Stimulated activated CD8-positive, alpha-beta memory T cell treated with anti-CD3 and anti-CD28 coated beads, Interleukin-7, amount 100 ng/mL, for 24 hours (primary cell): ENCODE results near the gene USP15.

Experiments
- DNase-seq: peaks from one replicate; pipeline ENCODE4 v3.0.0-alpha.2; 2020; ENCODE audit warnings: low read depth

USP15 gene

DNA sequence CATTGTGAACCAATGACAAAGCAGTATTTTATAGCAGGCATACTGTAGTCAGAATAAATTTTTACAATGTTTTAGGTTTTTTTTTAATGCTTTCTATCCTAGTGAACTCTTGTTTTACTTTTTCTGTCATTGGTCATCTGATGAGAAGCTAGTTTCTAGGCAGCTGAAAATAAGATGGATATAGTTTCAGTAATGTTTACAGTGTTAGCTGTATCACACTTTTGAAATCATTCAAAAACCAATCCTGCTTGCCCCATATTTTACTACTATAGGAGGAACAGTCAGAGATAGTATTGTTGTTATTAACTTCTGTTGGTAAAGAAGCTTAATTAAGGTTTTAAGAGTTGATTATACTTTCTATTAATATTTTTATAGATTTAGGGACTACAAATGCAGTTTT lies 24.5 kb downstream of the USP15 start:
- DNase-seq: no peak

DNA sequence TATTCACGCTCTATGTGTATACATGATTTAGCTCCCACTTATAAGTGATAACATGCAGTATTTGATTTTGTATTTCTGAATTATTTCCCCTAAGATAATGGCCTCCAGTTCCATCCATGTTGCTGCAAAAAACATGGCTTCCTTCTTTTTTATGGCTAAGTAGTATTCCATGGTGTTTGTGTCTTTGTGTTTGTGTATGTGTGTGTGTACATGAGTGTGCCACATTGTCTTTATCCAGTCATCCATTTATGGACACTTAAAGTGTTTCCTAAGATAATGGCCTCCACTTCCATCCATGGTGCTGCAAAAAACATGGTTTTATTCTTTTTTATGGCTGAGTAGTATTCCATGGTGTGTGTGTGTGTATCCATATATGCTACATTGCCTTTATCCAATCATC lies 25.1 kb downstream of the USP15 start:
- no peak for DNase-seq

DNA sequence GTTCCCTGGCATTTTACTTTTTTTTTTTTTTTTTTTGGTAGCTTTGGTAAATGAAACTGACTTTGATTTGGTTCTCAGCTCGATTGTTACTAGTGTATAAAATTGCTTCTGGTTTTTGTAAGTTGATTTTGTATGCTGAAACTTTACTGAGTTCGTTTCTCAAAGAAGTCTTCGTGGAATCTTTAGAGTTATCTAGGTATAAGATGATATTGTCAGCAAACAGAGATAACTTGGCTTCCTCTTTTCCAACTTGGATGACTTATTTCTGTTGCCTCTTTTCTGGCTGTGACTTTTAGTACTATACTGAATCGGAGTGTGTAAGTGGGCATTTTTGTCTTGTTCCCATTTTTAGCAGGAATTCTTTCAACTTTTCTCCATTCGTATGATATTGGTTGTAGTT lies 28.1 kb downstream of the USP15 start:
- no peak for DNase-seq

DNA sequence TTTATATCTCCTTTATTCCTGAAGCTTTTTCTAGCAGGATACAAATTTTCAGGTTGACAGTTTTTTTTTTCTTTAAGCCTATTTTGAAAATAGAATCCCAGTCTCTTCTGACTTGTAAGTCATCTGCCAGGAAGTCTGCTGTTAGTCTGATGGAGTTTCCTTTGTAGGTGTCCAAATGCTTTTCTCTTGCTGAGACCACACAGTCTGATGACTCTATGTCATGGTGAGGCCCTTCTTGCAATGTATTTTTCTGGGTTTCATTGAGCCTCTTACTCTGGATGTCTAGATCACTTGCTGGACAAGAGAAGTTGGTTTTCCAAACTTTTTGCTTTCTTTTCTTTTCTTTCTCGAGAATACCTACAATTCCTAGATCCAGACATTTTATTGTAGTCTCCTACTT lies 30.6 kb downstream of the USP15 start:
- DNase-seq: no peak

DNA sequence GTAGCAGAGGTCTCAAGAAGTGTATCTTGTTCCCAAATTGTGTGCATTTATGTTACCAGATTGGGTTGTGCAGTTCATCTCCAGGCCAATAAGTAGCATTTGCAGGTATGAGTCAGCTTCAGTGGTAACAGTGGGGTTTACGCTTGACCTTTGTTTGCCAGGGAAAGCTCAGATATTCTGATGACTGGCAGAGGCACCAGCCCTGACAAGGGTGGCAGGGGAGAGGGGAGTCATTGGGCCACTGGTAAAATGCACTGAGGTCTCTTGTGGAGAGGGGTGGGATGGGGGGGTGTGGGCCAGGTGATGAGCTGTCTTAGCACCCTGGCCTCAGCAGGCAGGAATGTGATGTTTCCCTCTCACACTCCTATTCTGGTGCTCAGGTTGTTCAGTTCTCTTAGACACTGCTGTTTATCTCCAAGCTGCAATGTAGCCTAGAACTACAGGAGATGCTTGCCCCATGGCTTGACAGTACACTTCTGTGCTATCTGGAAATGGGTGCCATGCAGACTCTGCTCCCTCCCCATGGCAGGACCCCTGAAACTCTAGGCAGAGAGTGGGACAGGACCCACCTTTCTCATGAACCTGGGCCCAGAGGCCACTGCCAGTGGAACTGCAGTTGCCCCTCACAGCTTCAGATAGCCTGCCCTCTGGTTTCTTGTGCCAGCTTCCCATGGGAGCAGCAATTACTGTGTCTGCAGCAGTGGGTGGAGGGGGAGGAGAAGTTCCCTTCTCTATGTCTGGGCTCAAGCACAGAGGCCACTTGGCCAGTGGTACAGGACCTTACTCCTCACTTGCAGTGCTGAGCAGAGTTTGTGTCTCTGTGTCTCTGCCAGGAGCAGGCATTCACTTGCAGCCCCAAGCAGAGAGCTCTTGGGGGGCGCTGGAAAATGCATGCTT lies 31.9 kb downstream of the USP15 start:
- no peak for DNase-seq

DNA sequence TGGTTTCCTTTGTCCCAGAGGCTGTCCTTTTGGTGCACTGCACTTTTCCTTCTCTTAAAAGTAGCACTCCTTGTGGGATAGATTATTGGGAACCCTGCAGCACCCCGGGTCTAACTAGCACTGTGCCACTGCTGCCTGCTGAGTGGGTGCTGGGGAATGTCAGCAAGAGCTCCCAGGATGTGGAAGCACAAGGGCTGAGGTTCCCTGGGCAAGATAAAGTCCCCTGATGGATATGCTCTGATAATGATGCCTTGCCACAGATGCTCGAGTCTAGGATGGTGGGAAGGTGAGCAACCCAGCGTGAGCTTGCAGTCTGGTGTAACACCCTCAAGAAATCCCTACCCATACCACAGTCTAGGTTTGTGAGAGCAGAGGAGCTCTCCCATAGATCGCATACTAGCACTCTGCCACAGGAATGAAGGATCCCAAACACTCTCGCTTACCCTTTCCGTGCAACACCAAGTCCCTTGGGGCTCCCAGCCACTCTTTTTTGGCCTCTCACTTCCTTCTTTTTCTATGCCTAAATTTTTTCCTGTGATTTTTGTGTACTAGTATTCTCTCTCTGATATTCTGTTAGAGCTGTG lies 32.6 kb downstream of the USP15 start:
- no peak for DNase-seq

DNA sequence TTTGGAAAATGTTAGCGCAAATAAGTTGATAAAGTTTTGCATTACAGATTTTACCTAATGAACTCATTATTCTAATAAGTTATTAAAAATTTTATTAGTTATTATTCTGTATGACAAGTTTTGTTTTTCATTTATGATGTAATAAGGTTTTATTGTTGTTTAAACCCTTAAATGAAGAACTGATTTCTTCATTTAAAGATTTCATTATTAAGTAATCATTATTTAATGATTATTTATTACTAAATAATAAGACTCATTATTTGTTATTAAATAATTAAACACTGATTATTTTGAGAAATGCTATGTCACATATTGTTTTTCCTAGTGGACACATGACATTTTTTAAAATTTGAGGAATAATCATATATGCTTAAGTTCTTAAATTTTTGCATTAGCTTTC lies 34.2 kb downstream of the USP15 start:
- DNase-seq: no peak

DNA sequence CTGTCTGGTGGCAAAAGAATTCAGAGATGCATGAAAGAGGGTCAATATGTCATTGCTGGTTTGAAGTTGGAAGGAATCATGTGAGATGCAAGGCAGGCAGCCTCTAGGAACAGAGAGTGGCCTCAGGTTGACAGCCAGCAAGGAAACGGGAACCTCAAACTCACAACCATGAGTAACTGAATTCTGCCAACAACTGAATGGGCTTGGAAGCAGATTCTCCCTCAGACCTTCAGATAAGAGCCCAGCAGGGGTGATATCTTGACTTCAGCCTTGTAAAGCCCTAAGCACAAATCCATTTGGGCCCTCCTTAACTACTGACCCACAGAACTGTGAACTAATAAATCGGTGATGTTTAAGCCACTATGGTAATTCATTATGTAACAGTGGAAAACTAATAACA lies 35.8 kb downstream of the USP15 start:
- no peak for DNase-seq

DNA sequence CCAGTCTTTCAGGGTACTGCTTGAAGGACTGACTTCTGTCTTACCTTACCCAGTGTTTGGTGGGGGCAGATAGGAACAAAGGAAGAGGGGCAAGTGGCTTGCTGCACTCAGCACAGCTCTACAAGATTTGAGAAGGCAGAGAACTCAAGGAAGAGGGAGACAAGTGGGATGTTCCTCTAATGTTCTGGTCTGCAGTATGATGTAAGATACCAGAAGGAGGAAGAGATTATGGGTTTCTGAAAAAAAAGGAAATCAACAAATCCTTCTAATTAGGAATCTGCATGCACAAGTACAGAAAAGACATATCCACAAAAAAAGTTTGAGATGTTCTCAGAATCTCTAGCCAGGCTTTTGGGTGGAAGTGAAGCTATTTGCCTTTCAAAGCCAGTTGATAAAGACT lies 37.1 kb downstream of the USP15 start:
- DNase-seq: no peak

DNA sequence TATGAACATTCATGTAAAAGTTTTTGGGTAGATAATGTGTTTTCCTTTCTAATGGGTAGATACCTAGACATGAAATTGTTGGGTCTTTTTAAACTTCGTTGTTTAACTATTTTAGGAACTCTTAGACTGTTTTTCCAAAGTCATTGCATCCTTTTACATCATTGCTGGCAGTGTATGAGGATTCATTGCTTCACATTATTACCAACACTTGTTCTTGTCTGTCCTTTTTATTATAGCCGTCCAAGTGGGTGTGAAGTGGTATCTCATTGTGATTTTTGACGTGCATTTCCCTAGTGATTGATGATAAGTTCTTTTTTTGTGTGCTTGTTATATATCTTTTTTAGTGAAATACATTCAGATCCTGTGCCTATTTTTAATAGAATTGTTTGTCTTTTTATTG lies 39.4 kb downstream of the USP15 start:
- DNase-seq: no peak

DNA sequence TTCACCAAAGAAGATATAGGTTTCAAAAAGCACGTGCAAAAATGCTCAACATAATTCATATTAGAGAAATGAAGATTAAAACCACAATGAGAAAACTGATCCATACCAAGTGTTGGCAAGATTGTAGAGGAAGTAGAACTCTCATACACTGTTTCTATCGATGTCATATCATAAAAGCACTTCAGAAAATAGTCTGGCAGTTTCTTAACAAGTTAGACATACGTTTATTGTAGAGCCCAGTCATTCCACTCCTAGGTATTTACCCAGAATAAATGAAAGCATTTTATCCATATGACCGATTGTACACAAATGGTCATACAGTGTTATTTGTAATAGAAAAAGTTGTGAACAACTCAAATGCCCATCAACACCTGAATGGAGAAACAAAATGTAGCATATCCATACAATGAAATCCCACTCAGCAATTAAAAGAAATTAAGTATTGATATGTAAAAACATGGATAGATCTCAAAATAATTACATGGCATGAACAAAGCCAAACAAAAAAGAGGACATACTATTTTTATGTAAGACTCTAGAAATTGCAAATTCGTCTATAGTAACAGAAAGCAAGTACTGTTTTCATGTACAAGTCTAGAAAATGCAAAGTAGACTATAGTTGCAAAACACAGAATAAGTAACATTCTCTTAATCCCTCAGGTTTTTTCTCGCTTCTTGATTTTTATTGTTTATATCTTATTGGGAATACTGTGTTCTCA lies 41.0 kb downstream of the USP15 start:
- no peak for DNase-seq

DNA sequence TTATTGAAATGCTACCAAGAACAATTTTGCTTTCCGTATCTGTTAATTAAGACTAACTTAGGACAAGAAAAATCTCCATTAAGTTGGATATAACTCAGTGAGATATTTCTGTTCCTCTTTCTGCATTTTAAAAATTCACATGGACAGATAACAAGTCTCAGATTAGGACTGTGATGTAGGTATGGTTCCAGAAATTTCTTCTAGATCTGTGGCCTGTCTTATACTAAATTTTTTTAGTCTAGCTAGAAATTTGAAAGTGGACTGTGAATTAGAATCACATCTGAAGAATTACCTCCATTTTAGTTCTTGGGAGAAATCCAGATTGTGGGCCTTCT lies 41.6 kb downstream of the USP15 start:
- DNase-seq: no peak

DNA sequence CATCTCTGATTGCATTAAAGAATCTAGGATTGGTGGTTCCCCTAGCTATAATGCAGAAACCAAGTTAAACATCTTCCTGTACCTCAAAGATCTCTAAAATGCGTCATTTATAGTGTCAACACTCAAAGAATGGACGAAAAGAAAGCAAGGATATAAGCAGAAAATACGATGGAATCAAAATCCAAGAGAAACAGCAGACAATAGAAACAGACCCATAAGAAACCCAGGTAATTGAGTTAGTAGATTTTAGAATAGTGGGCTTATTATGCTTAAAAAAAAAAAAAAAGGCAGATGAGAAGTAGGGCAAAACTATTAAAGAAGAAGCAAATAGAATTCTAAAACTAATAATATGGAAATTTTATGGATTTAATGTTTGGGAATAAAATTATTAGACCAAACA lies 44.4 kb downstream of the USP15 start:
- no peak for DNase-seq

DNA sequence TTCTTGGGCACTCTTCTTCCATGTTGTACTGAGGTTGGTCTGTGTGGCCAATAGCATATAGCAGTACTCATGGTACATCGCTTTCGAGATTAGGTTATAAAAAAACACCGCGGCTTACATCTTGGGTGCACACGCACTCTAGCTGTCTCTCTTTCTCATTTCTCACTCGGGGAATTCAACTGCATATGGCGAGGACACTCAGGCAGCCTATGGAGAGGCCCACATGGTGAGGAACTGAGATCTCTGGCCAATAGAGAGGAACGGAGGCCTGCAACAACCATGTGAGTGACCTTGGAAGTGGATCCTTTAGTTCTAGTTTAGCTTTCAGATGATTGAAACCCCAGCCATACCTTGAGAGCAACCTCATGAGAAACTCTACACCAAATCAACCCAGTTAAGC lies 45.6 kb downstream of the USP15 start:
- DNase-seq: no peak

DNA sequence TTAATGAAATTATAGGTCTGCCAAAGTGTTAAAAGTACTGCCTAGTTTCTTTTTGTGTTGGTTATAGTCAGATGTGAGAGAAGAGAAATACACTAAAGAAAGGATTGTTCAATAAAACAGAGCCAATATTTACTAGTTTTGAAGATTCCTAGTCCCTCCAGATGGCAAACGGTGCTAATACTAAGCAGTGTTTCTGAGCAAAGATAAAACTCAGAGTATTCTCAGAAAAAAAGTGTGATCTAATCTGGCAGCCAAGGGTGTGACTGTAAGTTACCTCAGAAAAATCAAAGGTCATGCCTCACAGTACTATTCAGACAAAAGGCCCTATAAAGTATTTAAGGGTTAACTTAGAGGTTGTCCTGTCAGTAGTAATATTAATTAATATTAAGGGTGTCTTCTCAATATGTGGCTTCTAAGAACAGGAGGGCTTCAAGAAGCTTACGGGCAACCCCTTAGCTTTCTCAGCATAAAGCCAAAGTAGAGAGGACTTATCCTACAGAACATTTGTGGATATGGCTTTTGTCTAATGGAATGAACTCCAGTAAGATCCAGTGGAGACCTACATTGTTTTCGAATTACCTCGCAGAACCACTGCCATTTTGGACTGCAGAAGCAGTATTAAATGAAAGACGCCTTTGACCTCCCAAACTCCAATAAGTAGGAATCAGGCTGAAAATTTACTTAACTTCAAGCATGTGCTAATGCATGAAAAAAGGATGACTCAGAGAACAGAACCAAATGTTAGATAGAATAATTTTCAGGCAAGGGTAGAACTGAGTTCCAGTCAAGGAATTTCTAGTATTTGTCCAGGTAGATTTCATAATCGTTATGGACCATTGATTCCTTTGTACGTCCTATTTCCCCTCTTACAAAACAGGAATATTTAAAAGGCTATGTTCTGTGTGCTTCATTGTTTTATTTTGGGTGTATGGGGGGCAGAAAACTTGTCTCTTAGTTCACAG lies 46.6 kb downstream of the USP15 start:
- no peak for DNase-seq

DNA sequence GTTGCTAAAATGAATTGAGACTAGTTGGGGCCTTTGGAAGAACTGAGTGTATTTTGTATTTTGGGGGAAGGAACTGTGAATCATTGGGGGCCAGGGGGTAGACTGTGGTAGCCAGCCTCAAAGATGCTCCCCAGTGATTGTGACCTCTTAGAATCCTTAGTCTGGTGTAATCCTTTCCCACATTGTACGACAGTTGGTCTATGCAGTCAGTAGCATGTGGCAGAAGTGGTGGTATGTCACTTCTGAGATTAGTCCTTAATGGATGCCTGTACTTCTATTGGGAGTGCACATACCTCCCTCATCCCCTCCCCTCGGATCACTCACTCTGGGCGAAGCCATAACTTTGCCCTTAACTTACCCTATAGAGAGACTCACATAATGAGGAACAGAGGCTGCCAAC lies 48.0 kb downstream of the USP15 start:
- DNase-seq: no peak

DNA sequence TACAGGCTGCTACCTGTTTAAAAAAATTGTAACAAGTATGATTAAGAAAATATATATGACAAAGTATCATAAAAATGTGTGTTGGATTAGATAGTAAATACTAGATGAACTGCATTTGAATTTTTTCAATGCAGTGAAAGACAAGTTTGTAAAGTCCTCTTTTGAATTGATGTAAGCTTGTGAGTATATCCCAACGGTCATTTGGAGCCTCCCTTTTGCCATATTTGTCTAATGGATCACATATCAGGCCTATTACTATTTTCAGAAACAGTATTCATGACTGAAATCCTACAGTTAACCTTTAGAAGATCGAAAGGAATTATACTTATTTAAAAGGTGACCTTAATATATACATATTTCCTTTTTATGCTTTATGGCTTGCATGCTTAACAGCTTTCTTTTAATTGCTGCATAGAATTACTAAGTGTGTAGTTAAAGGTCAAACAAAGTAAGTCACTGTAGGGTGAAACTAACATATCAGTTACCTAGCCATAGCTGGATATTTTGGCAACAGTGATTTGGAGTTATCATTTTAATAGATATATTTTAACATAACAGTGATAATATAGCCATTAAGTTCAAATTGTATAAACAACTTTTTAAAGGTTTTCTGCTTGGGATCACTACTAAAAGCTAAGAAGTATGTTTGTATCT lies 53.6 kb downstream of the USP15 start:
- no peak for DNase-seq

DNA sequence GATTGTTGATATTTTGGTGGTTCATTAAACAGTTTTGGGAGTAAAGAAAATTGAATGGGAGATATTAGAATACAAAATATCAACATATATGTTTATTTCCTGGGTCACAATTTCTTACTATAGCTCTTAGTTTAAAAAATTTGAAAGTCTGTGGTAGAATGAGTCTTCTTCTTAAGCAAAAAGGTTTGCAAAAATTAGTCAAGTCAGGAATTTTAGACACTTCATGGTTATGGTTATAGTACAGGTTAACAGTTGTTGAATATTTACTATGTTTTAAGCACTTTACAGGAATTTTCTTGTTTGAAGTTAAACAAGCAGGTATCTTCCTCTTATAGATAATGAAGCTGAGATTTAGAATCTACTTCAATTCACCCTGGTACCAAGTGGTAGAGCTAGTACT lies 56.8 kb downstream of the USP15 start:
- DNase-seq: no peak

DNA sequence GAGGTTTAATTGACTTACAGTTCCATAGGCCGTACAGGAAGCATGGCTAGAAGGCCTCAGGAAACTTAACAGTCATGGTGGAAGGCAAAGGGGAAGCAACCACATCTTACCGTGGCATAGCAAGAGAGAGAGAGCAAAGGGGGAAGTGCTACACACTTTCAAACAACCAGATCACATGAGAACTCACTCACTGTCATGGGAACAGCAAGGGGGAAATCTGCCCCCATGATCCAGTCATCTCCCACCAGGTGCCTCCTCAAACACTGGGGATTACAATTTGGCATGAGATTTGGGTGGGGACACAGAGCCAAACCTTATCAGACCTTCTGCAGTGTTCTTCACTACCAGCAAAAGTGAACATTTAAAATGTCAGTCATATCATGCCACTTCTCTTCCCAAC lies 58.9 kb downstream of the USP15 start:
- DNase-seq: no peak

DNA sequence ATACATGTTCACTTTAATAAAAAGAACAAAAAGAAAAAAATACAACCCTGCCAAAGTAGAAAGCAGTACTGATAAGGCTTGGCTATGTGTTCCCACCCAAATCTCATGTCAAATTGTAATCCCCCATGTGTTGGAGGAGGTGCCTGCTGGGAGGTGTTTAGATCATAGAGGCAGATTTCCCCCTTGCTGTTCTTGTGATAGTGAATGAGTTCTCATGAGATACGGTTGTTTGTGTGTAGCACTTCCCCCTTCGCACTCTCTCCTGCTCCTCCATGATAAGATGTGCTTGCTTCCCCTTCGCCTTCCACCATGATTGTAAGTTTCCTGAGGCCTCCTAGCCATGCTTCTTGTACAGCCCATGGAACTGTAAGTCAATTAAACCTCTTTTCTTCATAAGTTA lies 59.9 kb downstream of the USP15 start:
- no peak for DNase-seq

DNA sequence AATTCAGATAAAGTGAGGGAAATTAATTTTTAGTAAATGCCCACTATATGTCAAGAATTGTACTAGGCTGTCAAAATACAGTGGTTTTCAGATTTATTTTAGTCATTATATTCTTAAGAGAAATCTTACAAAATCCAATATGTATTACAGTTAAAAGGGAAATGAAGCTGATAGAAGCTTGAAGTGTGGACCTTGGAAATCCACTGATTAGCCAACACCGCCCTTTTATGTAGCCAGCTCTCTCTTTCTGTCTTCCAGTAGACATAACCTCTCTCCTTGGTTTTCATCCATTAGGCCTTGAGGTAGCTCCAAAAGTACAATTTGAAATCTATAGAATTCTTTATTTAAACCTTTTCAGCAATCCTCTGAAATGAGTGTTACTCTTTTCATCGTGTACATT lies 63.2 kb downstream of the USP15 start:
- DNase-seq: no peak
